ENCODE measurements around the gene EFR3B. TPM values are rescaled to one million over a fixed set of nuclear protein-coding genes. Genes with fewer than 3 reads are reported as not detected.
"Not testable (repeated sequence)": the region's sequence is repeated elsewhere in the genome, so short reads cannot be mapped to it uniquely, and the experiment has no call there.

Gene EFR3B
- 1.5 TPM for polyA plus RNA-seq (2013, experiment 1 of 2; ENCODE audit: insufficient read length)
- polyA plus RNA-seq (2013, experiment 2 of 2; ENCODE audit: insufficient read length), result 1.2 TPM

- DNase-seq, result peak; percentile 95
Observed at GRCh38 chr2:25041928-25042320, at the start of gene EFR3B. EFR3B (plus strand) TSS chr2:25042076; CDS start chr2:25042313, 237 bp downstream.

- DNase-seq, result no peak
Observed at GRCh38 chr2:24993406-24994145, 48.3 kb upstream of the EFR3B start.

GRCh38 chr2:24994146-24994724 is 47.6 kb upstream of the EFR3B start:
- DNase-seq, result no peak

DNA sequence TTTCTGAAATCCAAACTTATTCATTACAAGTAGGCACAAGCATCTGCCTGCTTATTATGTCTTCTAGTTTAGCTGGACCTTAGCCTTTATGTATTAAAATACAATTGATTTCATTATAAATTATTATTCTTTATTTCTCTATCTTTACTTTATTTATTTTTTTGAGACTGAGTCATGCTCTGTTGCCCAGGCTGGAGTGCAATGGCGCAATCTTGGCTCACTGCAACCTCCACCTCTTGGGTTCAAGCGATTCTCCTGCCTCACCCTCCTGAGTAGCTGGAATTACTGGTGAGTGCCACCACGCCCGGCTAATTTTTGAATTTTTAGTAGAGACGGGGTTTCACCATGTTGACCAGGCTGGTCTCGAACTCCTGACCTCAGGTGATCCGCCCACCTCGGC is 42.8 kb upstream of the EFR3B start:
- DNase-seq, result not testable (repeated sequence)

DNA sequence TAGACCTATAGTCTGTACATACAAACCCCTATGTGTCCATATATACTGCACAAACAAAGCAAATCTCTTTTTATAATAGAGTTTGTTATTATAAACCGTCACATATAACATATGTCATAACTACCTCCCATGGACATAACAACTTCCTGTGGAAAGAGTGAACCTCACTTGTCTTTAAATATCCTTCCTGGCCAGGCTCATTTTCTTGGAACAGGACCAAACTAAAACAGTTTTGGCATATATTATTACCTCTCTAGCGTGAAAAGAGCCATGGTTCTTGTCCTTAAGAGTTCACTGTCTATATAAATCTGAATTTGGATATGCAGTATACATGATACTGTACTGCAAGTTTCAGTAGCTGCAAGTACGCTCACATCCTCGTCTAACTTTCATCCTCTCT is 41.8 kb upstream of the EFR3B start:
- no peak for DNase-seq

GRCh38 chr2:25000503-25001324 is 41.2 kb upstream of the EFR3B start:
- DNase-seq, result peak; percentile 15

GRCh38 chr2:25001325-25001637 is 40.6 kb upstream of the EFR3B start:
- no peak for DNase-seq

DNA sequence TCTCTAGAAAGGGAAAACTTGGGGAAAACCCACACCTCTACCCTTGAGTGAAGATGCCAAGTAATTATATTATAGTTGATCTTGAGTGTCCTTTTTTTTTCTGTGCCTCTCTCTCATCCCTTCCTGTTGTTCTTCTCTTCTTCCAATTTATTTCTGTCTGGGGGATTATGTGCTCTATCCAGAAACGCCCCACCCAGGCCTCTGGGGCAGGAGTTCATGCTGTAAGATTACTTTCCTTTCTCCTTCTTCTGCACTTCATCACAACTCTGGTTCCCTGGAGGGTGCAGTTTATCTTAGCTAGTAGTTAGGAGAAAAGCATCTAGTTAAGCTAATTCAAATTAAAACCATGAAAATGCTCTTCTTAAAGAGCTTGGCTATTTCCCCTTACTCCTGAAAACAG is 39.8 kb upstream of the EFR3B start:
- DNase-seq, result no peak

DNA sequence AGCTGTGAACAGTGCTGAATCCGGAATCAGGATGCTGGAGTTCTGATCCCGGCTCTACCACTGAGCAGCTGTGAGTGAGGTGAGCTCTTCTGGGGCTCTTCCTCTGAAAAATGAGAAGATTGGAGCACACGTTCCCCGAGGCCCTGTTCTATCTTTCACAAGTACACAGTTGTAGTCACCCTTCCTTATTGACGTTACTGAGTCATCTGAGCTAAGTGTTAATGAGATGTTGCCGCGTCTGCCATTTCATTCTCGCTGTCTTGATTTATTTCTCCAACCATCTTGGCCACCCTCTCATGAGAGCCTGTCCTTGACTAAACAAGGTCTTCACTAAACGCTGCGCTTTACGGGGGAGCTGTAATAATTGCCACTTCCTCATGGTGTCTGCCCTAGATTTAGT is 31.9 kb upstream of the EFR3B start:
- no peak for DNase-seq

DNA sequence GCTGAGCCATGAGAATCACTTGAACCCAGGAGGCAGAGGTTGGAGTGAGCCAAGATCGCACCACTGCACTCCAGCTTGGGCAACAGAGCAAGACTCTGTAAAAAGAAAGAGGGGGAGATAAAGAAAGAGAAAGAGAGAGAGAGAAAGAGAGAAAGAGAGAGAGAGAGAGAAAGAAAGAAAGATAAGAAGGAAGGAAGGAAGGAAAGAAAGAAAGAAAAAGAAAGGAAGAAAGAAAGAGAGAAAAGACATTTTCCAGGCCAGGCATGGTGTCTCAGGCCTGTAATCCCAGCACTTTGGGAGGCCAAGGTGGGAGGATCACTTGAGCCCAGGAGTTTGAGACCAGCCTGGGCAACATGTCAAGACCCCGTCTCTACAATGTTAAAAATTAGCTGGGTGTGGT is 30.5 kb upstream of the EFR3B start:
- not testable (repeated sequence) for DNase-seq

DNA sequence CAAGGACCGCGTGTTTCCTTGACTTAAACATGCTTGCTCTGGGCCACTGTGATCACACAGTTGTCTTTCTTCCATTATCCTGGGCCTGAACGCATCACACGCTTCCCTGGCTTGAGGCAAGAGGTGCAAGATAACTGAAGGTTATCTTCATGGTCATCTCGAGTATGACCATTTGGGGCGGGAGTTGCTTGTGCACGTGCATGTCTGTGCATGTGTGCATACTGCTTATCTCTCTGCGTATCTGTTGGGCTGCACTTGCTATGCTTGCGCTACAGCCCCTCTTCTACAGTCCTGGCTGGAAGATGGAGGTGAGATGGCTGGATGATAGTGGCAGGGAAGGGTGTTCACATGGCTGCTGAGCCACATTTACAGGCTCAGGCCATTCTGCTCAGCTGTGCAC is 27.2 kb upstream of the EFR3B start:
- DNase-seq, result no peak

DNA sequence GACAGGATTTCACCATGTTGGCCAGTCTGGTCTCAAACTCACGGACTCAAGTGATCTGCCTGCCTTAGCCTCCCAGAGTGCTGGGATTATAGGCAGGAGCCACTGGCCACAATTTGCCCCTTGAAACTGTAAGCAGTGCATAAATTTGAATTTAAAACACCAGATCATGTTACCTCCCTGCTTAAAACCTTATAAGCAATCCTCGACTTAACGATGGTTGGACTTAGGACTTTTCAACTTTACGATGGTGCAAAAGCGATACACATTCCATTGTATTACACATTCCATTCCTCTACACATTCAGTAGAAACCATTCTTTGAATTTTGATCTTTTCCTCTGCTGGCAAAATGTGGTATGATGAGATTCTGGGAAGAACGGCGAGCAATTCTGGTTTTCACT is 23.2 kb upstream of the EFR3B start:
- no peak for DNase-seq

DNA sequence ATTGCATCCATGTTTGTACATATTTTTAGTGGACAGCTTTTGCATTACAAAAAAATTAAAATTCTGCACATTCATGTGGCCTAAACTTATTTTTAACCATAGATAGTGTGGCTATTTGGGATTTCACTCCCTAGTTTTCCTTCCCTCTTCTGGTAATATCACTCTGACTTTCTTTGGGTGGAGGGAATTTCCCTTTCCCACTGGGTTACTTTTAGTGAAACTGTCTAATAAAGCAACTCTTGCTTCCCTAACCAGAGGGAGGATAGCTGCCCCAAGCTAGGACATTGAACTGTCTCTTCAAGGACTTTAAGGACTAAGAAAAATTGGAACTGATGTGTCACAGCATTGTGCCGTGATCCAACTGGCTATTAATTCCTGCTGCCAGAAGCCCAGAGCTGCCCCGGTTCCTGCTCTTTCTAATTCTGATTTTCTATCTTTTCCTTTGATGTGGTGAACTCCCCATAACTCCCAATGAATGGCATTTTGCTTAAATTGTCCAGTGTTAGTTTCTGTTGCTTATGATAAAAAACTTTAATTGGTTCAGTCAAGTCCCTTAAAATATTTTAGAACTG is 20.0 kb upstream of the EFR3B start:
- DNase-seq, result no peak

DNA sequence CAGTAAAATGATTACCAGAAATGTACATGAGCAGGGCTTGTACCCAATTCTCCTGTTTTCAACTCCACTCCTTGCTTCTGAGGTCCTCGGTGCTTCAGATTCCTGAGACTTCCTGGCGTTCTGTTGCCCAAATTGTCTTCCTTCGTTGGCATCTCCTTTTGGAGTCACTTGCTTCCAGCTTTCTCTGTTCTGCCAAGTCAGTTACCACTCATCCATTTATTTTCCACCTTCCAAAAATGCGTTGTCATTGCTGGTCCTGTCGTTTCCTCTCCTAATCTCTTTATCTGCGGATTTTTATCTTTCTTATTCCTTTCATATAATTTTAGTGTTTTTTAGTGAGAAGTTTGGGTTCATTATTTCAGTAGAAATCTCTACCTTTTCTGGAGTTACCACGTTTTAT is 18.5 kb upstream of the EFR3B start:
- DNase-seq, result no peak

GRCh38 chr2:25025229-25026007 is 16.5 kb upstream of the EFR3B start:
- no peak for DNase-seq

DNA sequence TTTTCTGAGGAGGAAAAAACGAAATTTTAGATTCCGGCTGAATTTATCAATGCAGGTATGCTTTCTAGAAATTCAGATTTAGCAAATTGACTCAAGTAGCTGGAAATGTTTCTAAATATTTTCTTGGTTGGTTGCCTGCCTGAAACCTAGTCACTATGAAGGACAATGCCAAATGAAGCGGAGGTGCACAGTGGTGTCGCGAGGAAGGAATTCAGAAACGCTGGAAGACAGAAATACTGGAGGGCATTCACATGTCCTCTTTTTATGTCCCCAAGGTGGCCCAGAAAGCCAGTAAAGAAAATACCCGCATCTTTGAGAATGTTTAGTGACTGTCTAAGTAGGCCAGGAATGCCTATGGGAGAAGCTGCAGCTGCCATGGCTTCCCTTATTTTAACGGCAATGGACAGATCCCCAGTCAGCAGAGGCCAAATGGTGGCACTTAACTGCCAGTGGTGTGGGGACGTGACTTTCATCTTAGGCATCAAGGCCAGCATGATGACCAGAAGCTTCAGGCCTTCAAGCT is 15.8 kb upstream of the EFR3B start:
- no peak for DNase-seq

GRCh38 chr2:25029183-25029554 is 12.7 kb upstream of the EFR3B start:
- DNase-seq, result no peak

DNA sequence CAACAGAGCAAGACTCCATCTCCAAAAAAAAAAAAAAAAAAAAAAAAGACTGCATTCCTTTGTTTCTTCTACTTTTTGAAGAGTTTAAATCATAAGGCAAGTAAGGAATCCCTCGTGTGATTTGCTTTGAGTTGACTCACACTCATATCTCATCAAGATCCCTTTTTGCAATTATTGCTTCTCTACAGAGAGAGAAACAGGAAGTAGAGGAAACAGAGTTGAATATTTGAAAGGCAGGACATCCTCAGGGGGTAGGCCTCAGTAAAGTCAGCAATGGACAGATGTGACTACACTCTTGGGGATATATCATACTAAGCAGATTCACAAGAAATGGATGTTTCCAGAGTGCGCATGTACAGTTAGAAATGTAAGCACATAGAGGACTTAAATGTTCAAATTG is 11.2 kb upstream of the EFR3B start:
- DNase-seq, result no peak

- DNase-seq, result peak; percentile 13
Observed at GRCh38 chr2:25032094-25032493, 9.8 kb upstream of the EFR3B start.

DNA sequence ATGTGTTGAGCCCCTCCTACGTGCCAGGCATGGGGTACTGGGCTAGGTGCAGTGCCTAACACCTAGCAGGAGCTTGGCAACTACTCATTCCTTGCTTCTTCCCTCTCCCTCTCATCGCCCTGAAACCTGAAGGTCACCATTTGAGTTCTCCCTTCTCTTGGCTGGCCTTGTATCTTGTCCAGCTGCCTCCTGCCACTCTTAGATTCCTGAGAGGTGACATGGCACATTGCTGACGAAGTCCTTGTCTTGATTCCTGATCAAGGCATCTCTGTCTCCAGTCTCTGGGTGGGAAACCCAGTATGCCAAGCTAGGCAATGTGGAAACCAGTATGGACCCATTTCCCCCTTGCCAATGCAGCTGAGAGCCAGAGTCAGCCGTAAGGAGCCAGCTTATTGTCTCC is 9.0 kb upstream of the EFR3B start:
- DNase-seq, result no peak

GRCh38 chr2:25034081-25034480 is 7.8 kb upstream of the EFR3B start:
- no peak for DNase-seq

DNA sequence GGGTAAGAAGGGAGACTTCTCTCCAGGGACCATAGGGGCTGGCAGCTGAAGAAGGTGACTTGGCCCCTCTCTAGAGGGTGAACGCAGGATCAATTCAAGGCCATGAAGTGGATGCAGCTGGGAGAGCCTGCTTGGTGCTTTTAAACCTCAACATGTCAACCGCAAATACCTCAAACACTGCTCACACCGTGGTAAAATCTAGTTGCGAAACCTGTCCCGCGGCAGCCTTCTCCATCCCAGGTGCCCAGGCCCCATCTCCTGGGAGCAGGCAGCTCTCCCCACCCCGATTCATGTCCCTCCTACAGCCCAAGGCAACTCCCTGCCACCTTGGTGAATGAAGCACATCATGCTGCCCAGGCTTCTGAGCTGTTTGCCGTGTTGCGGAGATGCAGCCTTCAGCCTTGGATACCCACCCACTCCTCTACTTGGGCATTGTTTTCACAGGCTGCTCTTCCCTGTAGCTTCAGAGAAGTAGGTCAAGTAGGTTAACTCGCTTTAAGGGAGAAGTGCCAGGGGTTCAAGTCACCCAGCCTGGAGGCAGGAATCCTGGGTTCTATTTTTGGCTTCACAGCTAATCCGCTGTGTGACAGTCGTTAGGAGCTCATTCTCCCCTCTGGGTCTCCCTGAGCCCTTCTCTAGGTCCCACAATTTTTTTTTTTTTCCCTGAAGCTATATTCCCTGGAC is 6.2 kb upstream of the EFR3B start:
- DNase-seq, result no peak
